Measurements from ENCODE around the gene GABPB1. TPM values are rescaled to one million over a fixed set of nuclear protein-coding genes. Genes with fewer than 3 reads are reported as not detected.

Gene GABPB1
- total and polyA plus RNA-seq, 7 donors = 5.4 to 17.5 (median 11.4) TPM

- intact Hi-C loops (cut with DNase I) = no loop called here
- Histone ChIP-seq H3K27ac (no peak overlapping the region), H3K4me3 (no peak overlapping the region), H3K9me3 (no peaks in the 10 kb centered on the region), H3K36me3 (no peaks in the 10 kb centered on the region), H3K4me1 (no peaks in the 10 kb centered on the region), H3K27me3 (no peaks in the 10 kb centered on the region)
- TF ChIP-seq POLR2A (IDR thresholded peaks at IDR 0.05) (no peak), POLR2AphosphoS5 (IDR thresholded peaks at IDR 0.05) (no peak), CTCF (IDR thresholded peaks at IDR 0.05) (no peak), EP300 (IDR thresholded peaks at IDR 0.05) (no peak)
- 90 to 91% methylated on average over 2 of the region's 2 CpGs for WGBS, 2 donors
- no peak for DNase-seq
Measured at GRCh38 chr15:50238255-50238654, 116.7 kb downstream of the GABPB1 start.

- DNase-seq = no peak
- no peak overlapping the region for H3K4me3 ChIP-seq
- no peaks in the 10 kb centered on the region for H3K27me3 ChIP-seq
- WGBS, 2 donors = 96% methylated on average over 9 of the region's 9 CpGs
- H3K9me3 ChIP-seq = no peaks in the 10 kb centered on the region
- no peaks in the 10 kb centered on the region for H3K4me1 ChIP-seq
- intact Hi-C loops (cut with DNase I) = no loop called here
- H3K36me3 ChIP-seq = no peaks in the 10 kb centered on the region
- H3K27ac ChIP-seq = no peak overlapping the region
- TF ChIP-seq EP300 (IDR thresholded peaks at IDR 0.05) (no peak), POLR2AphosphoS5 (IDR thresholded peaks at IDR 0.05) (no peak), POLR2A (IDR thresholded peaks at IDR 0.05) (no peak), CTCF (IDR thresholded peaks at IDR 0.05) (no peak)
Measured at GRCh38 chr15:50236433-50236832, 118.6 kb downstream of the GABPB1 start.

GRCh38 chr15:50235794-50236193 lies 119.2 kb downstream of the GABPB1 start:
- no peaks in the 10 kb centered on the region for H3K4me1 ChIP-seq
- no peak overlapping the region for H3K27ac ChIP-seq
- no peak overlapping the region for H3K4me3 ChIP-seq
- TF ChIP-seq EP300 (IDR thresholded peaks at IDR 0.05) = no peak
- TF ChIP-seq POLR2A (IDR thresholded peaks at IDR 0.05) = no peak
- no peak for TF ChIP-seq CTCF (IDR thresholded peaks at IDR 0.05)
- no peak for TF ChIP-seq POLR2AphosphoS5 (IDR thresholded peaks at IDR 0.05)
- WGBS, 2 donors = 91 to 94% methylated on average over 1 of the region's 1 CpG
- H3K36me3 ChIP-seq = no peaks in the 10 kb centered on the region
- H3K27me3 ChIP-seq = no peaks in the 10 kb centered on the region
- DNase-seq = no peak
- H3K9me3 ChIP-seq = no peaks in the 10 kb centered on the region
- intact Hi-C loops (cut with DNase I) = no loop called here

GRCh38 chr15:50234764-50235163 lies 120.2 kb downstream of the GABPB1 start:
- H3K9me3 ChIP-seq = no peaks in the 10 kb centered on the region
- no peak for DNase-seq
- WGBS, 2 donors = 52 to 71% methylated on average over 2 of the region's 2 CpGs
- no peaks in the 10 kb centered on the region for H3K27me3 ChIP-seq
- no peaks in the 10 kb centered on the region for H3K4me1 ChIP-seq
- no peak overlapping the region for H3K4me3 ChIP-seq
- H3K27ac ChIP-seq = no peak overlapping the region
- no peaks in the 10 kb centered on the region for H3K36me3 ChIP-seq
- intact Hi-C loops (cut with DNase I) = no loop called here
- TF ChIP-seq POLR2A (IDR thresholded peaks at IDR 0.05) = no peak
- no peak for TF ChIP-seq CTCF (IDR thresholded peaks at IDR 0.05)
- TF ChIP-seq POLR2AphosphoS5 (IDR thresholded peaks at IDR 0.05) = no peak
- TF ChIP-seq EP300 (IDR thresholded peaks at IDR 0.05) = no peak

GRCh38 chr15:50233192-50233736 lies 121.7 kb downstream of the GABPB1 start:
- intact Hi-C loops (cut with DNase I) = no loop called here
- no peak overlapping the region for H3K4me3 ChIP-seq
- no peak overlapping the region for H3K27ac ChIP-seq
- no peaks in the 10 kb centered on the region for H3K27me3 ChIP-seq
- DNase-seq = no peak
- no peaks in the 10 kb centered on the region for H3K4me1 ChIP-seq
- TF ChIP-seq EP300 (IDR thresholded peaks at IDR 0.05) = no peak
- no peak for TF ChIP-seq POLR2AphosphoS5 (IDR thresholded peaks at IDR 0.05)
- TF ChIP-seq CTCF (IDR thresholded peaks at IDR 0.05) = no peak
- no peak for TF ChIP-seq POLR2A (IDR thresholded peaks at IDR 0.05)
- no peaks in the 10 kb centered on the region for H3K36me3 ChIP-seq
- H3K9me3 ChIP-seq = no peaks in the 10 kb centered on the region
